Spleen (tissue), 7 donors: ENCODE data around the gene KANK2.

Source experiments
- POLR2AphosphoS5 ChIP-seq, 3 donors: sonication (generic); formaldehyde crosslinking; IDR thresholded peaks; one replicate each; pipeline ENCODE4 v1.5.1; 2017; ENCODE audit warnings: antibody characterized with exemption in 3 of 3
- TF ChIP-seq, protein P1 (sequence below), 11 experiments: fragments of 200-600 bp in 7 of 11; fragments of 450-650 bp in 4 of 11; sonication (generic) in 4 of 11; IDR thresholded peaks in 8 of 11; conservative IDR thresholded peaks in 3 of 11; 1 replicate in 7 of 11; 2 replicates in 4 of 11; pipeline versions ENCODE4 v1.4.0 to v1.8.0; 2016 to 2021; ENCODE audit warnings: antibody characterized with exemption in 11 of 11, inconsistent platforms in 4 of 11, mild to moderate bottlenecking in 1 of 11
- donor health status: DM: no; HTN: no; CAD: no; lungs with moderate emphysema.
- donor health status: DM: no; HTN: no; CAD: no.
- donor health status: DM: no; HTN: no; CAD: no.

DNA sequence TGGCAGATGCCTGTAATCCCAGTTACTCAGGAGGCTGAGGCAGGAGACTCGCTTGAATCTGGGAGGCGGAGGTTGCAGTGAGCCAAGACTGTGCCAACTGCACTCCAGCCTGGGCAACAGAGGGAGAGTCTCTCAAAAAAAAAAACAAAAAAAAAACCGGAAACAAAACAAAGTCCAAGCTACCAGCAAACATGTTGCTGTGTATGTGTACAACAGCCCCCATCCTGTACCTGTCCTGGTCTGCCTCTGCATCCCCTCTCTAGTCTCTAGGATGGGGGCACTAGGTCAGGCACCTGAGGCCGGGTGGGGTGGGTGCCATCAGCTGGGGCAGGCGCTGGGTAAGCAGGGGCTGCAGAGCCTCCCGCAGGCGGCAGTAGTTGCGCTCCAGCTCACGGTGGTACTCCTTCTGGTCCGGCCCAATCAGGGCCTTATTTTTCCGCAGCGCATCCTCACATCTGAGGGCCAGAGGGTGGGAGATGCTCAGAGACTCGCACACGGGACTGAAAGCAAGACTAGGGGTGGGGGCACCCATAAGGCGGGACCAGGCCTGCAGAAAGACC, 2.8 kb upstream of the KANK2 start:
- TF ChIP-seq POLR2AphosphoS5 (IDR thresholded peaks at IDR 0.05), result no peak
- TF ChIP-seq, protein P1, sequence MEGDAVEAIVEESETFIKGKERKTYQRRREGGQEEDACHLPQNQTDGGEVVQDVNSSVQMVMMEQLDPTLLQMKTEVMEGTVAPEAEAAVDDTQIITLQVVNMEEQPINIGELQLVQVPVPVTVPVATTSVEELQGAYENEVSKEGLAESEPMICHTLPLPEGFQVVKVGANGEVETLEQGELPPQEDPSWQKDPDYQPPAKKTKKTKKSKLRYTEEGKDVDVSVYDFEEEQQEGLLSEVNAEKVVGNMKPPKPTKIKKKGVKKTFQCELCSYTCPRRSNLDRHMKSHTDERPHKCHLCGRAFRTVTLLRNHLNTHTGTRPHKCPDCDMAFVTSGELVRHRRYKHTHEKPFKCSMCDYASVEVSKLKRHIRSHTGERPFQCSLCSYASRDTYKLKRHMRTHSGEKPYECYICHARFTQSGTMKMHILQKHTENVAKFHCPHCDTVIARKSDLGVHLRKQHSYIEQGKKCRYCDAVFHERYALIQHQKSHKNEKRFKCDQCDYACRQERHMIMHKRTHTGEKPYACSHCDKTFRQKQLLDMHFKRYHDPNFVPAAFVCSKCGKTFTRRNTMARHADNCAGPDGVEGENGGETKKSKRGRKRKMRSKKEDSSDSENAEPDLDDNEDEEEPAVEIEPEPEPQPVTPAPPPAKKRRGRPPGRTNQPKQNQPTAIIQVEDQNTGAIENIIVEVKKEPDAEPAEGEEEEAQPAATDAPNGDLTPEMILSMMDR (IDR thresholded peaks at IDR 0.05 in 8 of 11, conservative IDR thresholded peaks at IDR 0.05 in 3 of 11), result no peak
